M059J (cell line): ENCODE measurements around the gene ZNF385A. TPM values are rescaled to one million over a fixed set of nuclear protein-coding genes. Genes with fewer than 3 reads are reported as not detected.
A peak's percentile ranks its signal among the peaks of the same experiment; 100 is the strongest.

Source experiments
- DNase-seq: peaks from one replicate; pipeline ENCODE4 v3.0.0-alpha.2; 2012; ENCODE audit warnings: low read depth
- total RNA-seq: library from RNA; depleted of rRNA; stranded (reverse); fragments of >200 nt; shearing (Covaris generic); gene quantifications from 2 replicates; pipeline ENCODE4 v1.2.3, GENCODE V29; 2014

The ZNF385A gene
- total RNA-seq, 1 experiment from 2014 or later: 4.6 TPM

DNA sequence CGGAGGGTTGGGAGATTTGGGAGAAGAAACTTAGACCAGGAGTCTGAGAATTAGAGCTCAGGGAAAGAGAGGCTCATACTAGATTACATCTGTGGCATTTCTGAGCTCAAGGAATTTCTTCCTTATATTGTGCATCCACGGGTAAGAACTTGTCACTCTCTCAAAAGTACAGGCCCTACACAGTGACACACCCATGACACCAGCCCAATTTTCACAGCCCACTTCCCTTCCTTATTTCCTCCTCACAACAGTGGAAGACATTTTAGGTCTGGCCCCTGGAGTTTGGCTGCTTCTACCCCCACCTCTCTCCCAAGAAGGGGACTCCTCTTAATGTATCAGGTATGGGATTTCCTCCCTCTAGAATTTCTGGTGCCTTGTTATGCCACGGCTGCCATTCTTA is 9.2 kb upstream of the ZNF385A start:
- DNase-seq: no peak

DNA sequence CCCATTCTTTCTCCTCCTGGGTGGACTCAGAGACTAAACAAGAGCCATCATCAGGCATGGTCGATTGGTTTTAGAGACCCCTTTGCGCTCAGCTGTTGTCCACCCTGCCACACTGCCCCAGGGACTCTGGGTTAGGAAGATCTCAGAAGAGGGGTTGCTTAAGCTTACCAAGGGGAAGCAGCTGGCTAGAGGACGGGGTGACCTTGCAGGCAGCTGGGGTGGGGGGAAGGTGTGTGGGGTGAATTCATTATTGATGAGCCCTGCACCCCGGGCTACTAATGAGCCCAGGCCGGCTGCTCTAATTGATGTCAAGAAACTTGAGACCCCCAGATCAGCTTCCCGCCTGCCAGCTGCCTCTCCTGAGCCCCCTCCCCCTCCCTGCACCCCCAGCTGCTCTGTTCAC is 8.7 kb upstream of the ZNF385A start:
- DNase-seq: no peak

DNA sequence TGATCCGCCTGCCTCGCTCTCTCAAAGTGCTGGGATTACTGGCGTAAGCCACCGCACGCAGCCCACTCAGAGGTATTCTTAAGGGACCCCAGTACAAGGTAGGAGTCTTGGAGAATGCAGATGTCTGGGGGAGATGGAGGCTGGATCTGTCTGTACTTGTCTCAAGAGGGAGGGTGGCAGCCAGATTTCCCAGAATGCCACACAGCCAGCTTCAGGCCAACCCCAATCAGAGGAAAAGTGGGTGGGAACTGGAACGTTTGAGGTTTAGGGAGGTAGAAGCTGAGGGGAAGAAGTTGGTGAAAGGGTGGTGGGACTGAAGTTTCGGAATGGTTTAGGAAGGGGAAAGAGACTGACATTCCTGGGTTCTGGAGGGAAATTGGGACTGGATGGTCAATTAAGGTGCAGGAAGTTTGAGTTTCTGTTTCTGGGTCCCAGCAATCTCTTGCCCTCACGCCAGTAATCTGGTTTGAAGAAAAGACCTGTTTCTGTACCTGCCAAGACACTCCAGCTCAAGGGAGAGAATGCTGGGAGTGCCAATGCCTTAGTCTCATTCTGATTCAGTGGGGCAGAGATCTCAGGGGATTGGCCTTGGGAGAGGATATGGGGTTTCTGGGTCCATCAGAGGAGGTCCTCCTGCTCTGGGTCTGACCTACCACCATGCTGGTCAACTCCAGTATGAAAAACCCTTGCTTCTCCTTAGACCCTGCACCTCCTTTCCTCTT is 8.1 kb upstream of the ZNF385A start:
- no peak for DNase-seq

DNA sequence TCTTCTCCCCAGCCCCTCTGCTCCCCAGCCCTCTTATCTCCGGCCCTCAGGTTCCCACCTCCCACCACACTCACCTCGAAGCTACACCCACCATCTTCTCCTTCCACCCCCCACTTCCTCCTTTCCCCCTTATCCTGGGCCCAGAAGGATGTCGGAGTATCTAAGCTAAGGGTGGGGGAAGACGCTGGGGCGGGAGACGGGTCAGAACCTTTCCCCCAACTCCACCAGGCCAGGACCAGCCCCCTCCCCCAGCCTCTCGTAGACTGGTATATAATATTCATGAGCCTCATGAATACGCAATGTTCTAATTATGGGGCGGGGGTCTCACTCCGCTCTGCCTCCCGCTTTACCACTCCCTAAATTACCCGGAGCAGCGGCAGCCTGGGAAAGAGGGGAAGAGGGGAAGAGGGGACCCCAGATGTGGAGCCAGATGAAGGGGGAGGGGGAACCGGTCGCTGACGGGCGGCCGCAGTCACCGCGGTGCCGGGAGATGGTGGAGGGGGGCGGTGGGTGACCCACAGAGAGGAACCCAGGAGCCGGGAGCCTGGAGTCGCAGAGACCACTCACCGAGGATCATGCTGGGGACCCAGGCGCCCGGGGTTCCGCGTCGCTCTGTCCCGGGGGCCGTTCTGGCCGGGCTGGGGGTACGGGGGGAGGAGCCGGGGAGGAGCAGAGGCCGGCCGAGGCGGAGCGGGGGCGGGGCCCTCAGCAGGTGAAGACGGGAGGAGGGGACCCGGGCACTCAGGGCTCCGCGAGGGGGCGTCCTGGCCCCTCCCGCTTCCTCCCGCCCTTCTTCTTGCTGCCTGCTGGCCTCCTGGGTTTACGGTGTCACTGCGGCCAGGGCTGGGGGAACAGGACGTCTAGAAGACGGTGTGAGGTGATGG is 6.4 kb upstream of the ZNF385A start:
- no peak for DNase-seq

DNA sequence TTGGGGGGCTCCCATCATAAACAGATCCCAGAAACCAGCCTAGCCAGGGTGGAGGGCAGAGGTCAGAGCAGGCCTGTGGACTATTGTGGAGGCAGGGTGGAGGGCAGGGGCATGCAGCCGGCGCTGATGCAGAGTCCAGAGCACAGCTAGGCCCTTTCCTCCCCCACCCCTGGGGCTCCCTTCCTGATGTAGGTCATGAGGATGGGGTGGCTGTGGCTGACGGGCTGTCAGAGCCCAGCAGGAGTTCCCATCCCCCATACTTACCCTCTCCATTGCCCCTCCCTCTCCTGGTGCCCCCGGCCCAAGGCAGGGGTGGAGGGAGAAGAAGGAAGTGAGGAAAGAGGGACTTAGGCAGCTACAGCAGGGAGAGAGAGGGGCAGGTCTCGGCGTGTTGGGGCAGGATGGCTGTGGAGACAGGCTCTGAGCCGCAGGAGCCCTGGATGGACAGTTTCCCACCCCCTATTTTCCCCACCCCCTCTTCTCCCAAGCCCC is 5.7 kb upstream of the ZNF385A start:
- DNase-seq: no peak

DNA sequence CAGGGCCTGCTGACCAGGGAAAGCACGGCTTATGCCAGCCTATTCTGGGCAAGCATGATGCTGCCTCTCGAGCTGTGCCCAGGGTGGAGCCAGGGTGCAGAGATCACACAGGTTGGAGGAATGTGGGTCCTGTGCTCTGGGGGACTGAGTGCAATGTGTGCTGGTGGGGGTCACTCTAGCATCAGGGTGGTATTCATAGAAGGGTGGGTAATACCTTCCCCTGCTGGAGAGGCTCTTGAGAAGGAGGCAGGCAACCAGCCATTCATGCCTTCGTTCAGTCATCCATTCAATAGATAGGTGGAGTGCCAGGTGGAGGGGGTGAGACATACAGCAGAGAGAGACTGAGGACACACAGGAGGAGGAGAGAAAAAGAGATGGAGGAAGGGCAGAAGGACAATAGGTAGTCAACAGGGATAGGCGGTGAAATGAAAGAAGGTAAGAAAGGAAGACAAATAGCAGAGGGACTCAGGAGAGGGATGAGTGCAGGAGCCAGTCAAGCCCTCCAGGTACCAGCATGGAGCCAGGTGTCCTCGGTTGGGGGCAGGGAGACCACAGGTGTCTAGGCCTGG is 5.2 kb upstream of the ZNF385A start:
- DNase-seq: no peak

DNA sequence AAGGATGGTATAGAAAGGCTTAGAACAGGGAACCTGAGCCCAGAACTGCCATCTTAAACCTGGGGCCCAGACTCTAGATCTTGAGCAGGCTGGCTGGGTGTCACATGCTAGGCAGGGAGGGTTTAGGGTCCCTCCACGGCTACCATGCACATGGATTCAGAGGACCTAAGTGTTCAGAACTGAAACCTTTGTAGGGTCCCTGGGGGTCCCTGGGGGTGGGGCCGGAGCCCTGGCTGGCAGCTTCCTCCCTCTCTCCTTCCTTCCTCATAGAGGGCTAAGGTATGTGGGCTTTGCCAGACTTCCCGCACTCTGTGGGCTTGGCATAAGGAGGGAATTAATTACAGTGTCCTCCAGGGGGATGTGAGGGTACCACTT is 4.6 kb upstream of the ZNF385A start:
- DNase-seq: no peak

DNA sequence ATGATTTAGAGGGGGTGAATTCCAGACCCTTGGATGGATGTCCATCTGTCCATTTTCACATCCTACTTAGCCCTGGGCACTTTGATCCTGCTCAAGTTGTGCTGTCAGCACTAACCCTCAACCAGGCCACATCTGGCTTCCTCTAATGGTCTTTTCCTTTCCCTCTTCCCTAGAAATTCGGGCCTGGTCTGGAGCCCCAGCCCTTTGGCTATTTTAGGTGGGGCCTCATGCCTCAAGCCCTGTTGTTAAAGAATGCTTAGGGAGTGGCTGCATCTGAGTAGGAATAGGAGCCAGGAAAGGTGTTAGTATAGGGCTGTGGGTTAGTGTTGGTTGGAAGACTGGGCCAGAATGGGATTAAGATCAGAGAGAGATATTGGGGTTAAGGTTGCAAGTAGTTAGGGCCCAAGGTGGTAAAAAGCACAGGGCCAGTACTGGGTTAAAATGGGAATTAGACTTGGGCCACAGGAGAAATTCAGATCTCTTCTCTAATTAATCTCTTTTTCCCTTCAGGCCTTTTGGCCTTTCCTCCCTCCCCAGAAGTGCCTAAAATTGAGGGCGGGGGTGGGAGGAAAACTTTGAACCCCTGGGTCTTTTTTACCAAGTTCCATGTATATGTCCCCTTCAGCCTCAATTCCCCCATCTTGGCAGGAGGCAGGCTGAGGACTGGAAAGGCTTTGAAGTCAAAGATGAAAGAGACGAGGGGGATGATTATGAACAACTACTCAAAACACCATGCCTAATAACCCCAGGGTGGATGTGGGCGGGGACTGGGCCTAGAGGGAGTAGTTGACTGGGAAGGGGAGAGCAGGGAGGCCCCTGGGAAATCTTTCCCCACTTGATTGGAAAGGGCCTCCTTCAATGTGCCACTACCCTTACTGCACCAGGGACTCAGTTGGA is 4.0 kb upstream of the ZNF385A start:
- DNase-seq: no peak

DNA sequence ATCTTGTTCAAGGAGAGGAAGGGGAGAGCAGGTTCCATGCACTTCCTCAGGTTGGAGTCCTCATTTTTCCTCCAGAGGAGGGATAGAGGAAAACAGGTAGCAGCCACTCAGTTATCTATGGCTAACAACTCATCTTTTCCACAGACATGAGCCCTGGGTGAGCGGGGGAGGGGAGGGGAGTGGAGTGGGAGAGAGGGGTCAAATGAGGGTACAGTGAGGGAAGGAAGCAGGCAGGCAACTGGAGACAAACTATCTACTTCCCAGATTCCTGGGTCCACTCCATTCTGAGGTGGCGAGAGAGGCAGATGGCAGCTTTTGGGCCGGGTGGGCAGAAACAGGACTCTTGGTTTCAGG is 2.6 kb upstream of the ZNF385A start:
- DNase-seq: no peak

DNA sequence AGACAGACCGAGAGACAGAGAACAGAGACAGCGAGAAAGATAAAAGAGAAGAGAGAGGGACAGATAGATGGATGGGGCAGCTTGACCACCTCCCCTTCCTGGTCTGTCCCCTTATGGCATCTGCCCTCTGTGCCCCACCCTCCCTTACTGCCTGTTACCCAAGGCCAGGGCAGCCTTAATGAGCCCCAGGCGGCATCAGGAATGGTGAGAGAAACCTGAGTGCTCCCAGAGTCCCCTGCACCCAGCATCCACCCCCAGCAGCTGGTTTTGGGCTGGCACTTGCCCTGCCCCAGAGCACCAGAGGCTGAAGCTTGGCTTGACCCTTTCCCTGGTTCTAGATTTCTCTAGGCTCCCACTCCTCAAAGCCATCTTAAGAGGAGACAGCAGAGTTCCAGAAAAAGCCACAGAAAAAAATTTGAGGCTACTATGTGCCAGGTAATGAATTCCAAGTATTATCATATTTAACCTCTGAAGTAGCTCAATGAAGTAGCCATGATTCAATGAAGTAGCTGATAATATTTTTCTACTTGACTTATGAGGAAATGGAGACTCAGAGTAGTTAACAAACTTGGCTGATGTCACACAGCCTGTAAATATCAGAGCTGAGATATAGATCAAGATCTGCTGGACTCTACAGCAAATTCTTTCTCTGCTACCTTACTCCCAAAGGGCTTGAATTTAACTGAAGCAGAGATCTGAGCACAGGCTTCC is 2.0 kb upstream of the ZNF385A start:
- no peak for DNase-seq

DNA sequence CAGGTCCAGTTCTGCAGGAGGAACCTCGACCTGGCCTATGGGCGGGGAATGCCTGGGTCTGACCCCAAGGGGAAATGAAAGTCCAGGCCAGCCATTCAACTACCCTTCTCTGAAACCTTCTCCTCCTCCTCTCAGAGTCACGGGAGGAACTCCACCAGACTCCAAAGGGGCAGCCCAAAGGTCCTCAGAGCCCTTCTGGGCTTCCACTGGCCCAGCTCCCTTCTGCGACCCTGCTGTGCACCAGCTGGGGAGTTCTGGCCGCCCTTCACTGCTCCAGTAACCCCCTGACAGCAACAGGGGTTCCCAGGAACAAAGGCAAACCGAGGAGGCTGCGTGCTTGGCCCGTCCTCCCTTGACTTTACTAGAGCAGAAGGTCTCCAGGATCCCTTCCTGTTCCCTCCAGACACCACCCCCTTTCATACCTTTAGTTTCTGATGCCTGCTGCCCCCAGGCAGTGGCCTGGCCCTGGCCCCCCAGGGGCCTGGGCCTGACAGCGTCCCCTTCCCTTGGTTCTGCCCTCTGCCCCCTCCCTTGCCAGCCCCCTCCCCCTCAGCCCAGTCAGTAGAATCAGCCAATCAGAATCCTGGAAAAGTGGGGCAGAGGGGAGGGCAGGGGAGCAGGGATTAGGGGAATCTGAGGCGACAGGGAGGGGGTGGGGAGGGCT is 850 bp upstream of the ZNF385A start:
- no peak for DNase-seq

DNA sequence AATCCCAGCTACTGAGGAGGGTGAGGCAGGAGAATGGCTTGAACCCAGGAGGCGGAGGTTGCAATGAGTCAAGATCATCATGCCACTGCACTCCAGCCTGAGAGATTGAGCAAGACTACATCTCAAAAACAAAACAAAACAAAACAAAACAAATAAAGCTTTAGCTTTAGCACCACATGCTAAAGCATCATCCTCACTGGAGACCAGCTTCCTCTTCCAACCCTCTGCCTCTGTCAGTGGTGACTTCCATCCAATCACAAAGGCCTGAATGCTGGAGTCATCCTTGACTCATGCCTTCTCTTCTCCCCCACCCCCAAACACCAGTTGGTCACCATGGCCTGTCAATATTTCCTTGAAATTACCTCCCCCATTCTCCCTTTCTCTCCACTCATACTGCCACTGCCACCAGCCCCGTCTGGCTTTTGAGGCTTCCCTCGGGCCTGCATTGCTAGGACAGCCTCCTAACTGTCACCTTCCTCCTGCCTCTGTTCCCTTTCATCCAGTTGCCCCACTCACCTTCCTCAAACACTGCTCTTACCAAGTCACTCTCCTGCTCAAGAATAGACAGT is 1.4 kb downstream of the ZNF385A start:
- DNase-seq: peak; percentile 95

DNA sequence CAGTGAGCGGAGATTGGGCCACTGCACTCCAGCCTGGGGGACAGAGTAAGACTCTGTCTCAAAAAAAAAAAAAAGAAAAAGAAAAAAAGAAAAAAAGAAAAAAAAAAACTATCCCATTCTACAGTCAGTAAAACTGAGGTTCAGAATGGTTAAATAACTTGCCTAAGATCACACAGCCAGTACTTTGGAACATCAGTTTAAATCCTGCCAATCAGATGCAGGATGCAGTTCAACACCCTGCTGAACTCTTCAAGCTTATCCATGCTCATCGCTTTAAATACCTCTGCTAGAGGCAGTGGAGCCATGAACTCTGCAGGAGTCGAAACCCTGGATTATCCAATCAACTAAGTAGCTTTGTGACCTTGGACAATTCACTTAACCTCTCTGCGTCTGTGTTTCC is 3.4 kb downstream of the ZNF385A start:
- DNase-seq: no peak

DNA sequence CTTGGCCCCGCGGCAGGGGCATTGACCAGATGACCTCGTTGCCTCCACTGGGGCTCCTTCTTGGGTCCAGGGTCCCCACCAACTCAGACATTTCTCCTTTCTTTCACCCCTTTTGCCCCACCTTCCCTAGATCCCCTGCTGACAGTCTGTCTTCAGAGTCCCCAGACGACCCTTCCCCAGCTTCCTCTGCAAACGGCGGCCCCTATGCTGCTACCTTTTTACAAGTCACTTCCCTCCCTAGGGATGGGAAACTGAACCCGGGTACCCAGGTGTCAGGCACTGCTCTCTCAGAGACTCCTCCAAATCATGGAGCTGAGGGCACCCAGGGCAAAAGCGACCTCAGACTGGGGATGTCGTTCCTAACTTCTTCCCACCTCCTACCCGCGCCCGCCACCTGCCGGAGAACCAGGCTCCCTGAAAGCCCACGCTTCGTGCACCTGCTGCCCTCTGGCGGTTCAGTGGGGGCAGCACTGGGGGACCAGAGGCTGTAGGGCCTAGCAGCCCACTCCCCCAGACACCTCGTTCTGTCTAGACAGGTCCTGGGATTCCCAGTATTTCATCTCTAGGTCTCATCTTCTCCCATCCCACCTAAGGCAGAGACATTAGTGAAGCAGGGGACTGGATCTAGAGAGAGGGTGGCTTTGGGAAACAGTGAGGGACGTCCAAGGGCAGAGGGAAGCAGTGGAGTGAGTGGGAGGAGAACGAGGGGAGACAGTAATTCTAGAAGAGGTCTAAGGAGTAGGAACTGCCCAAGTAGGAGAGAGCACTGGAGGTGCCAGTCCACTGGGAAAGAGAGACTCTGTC is 4.9 kb downstream of the ZNF385A start:
- DNase-seq: peak; percentile 87

DNA sequence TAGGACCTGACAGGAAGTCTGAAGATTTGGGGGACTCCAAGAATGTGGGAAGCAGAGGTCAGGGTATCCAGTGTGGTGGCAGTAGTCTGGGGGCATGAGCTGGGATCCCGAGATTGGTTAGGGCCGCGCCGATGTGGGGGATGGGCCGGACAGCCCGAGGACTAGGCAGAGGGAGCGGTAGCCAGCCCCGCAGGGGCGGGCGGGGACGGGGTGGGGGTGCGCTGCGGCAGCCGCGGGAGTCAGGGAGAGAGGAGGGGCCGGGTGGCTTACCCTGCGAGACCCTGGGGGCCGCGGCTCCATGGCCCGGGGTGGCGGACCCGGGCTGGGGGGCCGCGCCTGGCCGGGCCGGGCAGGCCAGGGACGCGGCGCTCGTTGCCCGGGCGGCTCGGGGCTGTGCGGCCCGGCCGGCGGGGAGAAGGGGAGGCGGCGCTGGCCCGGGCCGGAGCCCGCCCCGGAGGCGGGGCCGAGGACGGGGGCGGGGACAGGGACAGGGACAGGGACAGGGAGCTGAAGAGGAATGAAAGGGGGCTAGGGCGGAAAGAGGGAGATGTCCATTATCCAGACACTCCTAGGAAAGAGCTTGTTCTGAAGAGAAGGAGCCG is 5.6 kb downstream of the ZNF385A start:
- DNase-seq: peak; percentile 67

DNA sequence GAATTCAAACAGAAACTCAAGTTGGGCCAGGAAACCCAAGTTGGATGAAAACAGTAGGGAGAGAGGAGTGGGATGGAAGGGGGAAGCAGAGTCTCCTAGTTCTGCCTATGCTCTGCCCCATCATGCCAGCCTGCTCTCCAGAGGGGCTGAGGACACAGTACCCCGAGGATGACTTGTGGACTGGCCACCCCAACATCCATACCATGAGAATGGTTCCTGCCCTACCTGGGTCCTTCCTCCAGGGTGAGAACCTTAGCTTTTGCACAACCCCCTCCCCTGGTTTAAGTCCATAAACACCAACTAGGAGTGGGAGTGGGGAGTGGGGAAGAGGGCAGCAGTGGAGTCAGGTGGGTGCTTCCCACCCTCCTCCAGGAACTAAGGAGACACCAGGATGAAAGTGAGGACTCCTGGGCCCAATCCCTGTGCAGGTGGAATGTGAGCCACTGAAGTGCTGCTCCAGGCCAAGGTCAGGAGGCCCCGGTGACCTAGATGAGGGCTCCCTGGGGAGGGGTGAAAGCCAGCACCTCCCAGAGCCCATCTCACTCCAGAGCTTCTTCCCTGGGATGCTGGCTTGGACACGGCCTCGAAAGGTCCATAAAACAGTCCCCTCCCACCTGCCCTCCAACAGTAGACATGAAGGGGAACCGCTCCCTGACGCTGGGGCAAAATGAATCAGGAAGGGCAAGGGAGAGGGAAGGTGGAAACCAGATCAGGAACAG is 6.6 kb downstream of the ZNF385A start:
- no peak for DNase-seq

DNA sequence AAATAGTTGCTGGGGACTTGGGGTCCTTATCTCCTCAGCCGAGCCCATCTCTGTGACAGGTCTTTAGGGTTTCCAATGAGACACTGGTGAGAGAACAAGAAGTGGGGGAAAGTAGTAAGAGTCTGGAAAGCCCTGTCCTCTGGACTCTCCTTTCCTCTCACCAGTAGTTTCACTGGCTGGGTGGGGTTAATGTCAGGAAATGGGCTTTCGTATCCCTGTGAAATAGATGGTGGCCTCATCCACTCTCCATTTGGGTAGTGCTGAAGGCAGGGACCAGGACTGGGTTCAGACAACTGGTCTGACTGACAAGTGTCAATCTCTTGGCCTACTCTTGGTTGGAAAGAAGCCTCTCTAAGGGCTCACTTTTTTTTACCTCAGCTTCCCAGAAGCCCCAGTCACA is 7.5 kb downstream of the ZNF385A start:
- no peak for DNase-seq

DNA sequence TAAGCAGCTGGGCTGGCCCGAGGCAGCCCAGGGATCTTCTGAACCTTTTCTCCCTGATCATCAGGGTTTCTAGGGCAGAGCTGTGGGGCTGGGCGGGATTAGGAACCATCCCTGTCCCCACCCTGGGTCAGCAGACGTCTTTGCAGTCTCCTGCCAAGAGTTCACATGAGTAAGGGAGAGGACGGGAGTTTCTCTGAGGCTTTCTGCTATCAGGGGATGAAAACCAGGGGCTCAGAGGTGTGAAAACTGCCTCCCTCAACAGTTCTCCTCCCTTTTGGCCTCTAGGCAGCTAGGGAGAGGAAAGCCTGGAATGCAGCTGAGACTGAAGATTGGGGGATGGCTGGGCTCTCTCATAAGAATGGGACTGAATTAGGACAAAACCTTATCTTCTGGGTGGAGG is 7.9 kb downstream of the ZNF385A start:
- no peak for DNase-seq

DNA sequence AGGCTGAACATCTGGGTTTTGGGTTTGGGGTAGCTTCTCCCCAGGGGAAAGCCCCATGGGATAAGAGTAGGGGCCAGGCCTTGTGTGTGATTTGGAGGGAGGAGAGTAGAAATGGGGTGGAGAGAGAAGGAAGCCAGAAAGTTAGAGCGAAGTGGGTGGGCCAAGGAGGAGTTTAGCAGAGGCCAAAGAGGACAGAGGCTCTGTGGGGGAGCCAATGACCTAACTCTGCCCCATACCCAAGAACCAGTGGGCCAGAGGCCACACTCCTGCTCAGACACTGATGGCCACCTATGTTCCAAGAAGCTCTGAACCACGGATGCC is 9.3 kb downstream of the ZNF385A start:
- no peak for DNase-seq
